HCT116 (cell line): ENCODE measurements around the gene INHBA.
A peak's percentile ranks its signal among the peaks of the same experiment; 100 is the strongest.

Experiments
- CEBPB ChIP-seq: IDR thresholded peaks from 2 replicates; pipeline ENCODE4 v1.6.1; 2012; ENCODE audit warnings: low read depth
- EZH2 ChIP-seq: fragments of 200-600 bp; sonication (generic); IDR thresholded peaks from 2 replicates; pipeline ENCODE4 v1.6.1; 2017; ENCODE audit warnings: antibody characterized with exemption, mixed run types
- POLR2A ChIP-seq: IDR thresholded peaks from 2 replicates; pipeline ENCODE4 v1.7.0; 2011; ENCODE audit warnings: borderline replicate concordance; ENCODE audit not compliant: insufficient read depth, insufficient read length; ENCODE audit errors: extremely low read depth
- POLR2AphosphoS5 ChIP-seq: IDR thresholded peaks from 2 replicates; pipeline ENCODE4 v1.6.1; 2011; ENCODE audit warnings: mild to moderate bottlenecking, low read depth, low read length, moderate library complexity
- TF ChIP-seq, protein P1 (sequence below): IDR thresholded peaks from 2 replicates; pipeline ENCODE4 v1.6.1; 2012; ENCODE audit warnings: low read depth
- TF ChIP-seq, protein P2 (sequence below): IDR thresholded peaks from 2 replicates; pipeline ENCODE4 v1.6.1; 2012
- TF ChIP-seq, protein P3 (sequence below), 3 experiments: fragments of 200-600 bp in 1 of 3; sonication (generic) in 1 of 3; IDR thresholded peaks in 2 of 3; conservative IDR thresholded peaks in 1 of 3; 2 replicates each; pipeline ENCODE4 v1.5.1; 2012 to 2017; ENCODE audit warnings: low read depth in 2 of 3, low read length in 2 of 3, antibody characterized with exemption in 1 of 3, borderline replicate concordance in 1 of 3, control low read depth in 1 of 3, mild to moderate bottlenecking in 1 of 3, mixed read lengths in 1 of 3, mixed run types in 1 of 3, moderate library complexity in 1 of 3; ENCODE audit not compliant: insufficient read depth in 1 of 3

DNA sequence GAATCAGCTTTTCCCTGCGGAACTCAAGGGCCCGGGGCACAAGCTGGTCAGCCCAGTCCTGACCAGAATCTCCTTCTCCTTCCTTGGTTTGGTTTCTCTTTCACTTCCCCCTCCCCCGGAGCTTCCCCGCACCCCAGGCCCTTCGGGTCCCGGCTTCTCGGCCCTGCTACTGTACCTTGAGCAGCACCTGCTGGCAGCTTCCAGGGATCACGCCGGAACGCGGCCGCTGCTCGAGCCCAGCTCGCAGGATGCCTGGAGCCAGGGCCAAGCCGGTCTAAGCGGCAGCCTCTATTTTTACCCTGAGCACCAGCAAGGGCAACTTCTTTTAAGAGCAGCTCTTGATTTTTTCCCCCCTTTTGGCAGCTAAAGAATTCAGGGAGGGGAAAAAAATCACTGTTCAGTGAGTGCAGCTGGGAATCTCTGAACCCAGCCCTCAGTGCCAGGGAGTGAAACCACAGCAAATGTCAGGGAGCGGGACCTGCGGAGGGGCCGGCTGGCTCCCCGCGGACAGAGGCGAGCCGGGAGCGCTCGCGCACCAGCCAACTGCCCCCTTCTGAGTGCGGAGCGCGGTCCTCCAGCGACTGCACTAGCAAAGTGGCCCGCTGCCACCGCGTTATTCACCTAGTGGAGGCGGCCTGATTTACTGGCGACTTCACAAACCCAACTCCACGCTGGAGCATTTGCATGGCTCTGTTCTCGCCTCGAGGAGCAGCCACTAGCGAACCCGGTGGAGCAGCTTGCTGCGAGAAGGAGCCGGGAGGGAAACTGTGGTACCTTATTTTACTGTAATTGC is 2.4 kb upstream of the INHBA start:
- TF ChIP-seq, protein P1, sequence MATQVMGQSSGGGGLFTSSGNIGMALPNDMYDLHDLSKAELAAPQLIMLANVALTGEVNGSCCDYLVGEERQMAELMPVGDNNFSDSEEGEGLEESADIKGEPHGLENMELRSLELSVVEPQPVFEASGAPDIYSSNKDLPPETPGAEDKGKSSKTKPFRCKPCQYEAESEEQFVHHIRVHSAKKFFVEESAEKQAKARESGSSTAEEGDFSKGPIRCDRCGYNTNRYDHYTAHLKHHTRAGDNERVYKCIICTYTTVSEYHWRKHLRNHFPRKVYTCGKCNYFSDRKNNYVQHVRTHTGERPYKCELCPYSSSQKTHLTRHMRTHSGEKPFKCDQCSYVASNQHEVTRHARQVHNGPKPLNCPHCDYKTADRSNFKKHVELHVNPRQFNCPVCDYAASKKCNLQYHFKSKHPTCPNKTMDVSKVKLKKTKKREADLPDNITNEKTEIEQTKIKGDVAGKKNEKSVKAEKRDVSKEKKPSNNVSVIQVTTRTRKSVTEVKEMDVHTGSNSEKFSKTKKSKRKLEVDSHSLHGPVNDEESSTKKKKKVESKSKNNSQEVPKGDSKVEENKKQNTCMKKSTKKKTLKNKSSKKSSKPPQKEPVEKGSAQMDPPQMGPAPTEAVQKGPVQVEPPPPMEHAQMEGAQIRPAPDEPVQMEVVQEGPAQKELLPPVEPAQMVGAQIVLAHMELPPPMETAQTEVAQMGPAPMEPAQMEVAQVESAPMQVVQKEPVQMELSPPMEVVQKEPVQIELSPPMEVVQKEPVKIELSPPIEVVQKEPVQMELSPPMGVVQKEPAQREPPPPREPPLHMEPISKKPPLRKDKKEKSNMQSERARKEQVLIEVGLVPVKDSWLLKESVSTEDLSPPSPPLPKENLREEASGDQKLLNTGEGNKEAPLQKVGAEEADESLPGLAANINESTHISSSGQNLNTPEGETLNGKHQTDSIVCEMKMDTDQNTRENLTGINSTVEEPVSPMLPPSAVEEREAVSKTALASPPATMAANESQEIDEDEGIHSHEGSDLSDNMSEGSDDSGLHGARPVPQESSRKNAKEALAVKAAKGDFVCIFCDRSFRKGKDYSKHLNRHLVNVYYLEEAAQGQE, result no peak
- TF ChIP-seq, protein P2, sequence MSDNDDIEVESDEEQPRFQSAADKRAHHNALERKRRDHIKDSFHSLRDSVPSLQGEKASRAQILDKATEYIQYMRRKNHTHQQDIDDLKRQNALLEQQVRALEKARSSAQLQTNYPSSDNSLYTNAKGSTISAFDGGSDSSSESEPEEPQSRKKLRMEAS, result no peak
- TF ChIP-seq, protein P3, sequence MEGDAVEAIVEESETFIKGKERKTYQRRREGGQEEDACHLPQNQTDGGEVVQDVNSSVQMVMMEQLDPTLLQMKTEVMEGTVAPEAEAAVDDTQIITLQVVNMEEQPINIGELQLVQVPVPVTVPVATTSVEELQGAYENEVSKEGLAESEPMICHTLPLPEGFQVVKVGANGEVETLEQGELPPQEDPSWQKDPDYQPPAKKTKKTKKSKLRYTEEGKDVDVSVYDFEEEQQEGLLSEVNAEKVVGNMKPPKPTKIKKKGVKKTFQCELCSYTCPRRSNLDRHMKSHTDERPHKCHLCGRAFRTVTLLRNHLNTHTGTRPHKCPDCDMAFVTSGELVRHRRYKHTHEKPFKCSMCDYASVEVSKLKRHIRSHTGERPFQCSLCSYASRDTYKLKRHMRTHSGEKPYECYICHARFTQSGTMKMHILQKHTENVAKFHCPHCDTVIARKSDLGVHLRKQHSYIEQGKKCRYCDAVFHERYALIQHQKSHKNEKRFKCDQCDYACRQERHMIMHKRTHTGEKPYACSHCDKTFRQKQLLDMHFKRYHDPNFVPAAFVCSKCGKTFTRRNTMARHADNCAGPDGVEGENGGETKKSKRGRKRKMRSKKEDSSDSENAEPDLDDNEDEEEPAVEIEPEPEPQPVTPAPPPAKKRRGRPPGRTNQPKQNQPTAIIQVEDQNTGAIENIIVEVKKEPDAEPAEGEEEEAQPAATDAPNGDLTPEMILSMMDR (IDR thresholded peaks at IDR 0.05 in 2 of 3, conservative IDR thresholded peaks at IDR 0.05 in 1 of 3; ENCODE audit: borderline replicate concordance in 1 of 3, insufficient read depth in 1 of 3, low read depth in 2 of 3, low read length in 2 of 3), result peak; percentile 45 to 59 (median 57); a peak in 5 of 6 replicates
- TF ChIP-seq EZH2, result no peak
- TF ChIP-seq CEBPB, result no peak
- no peak for TF ChIP-seq POLR2A
- no peak for TF ChIP-seq POLR2AphosphoS5
